Lung microvascular endothelial cell (primary cell): ENCODE data around the gene ZNF396. TPM values are rescaled to one million over a fixed set of nuclear protein-coding genes. Genes with fewer than 3 reads are reported as not detected.

Source experiments
- DNase-seq, 2 donors: peaks; one replicate each; pipeline versions ENCODE4 v3.0.0 to v3.0.0-alpha.2; 2010; ENCODE audit warnings: low read depth in 2 of 2
- total RNA-seq: library from RNA; depleted of rRNA; stranded (reverse); fragments of >200 nt; gene quantifications from 2 replicates; pipeline ENCODE4 v1.2.1, GENCODE V29; 2014

The ZNF396 gene
- total RNA-seq, 1 donor from 2014 or later: 0.60 TPM

DNA sequence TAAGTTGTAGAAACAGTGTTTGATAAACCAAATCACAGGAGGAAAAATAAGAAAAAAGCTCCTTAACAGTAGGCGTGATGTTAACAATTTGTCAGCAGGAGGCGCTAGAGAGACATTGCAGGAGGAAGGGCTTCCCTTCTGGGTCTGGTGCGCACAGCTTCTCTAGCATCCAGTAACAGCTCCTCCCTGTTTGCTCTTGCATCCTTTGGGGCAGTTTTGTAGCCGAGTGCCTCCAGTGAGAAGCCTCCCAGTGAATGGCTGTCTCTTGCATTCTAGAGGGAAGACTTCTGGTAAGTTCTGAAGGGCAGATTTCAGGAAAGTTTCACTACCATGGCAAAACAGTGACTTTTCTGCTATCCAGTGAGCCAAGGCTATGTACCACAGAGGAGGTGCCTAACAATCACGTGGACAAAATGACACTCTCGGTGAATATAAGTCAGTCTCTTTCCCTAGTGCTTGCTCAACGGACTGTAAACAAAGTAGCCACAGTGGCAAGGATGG lies 9.5 kb upstream of the ZNF396 start:
- peak; percentile 89 to 91 for DNase-seq

DNA sequence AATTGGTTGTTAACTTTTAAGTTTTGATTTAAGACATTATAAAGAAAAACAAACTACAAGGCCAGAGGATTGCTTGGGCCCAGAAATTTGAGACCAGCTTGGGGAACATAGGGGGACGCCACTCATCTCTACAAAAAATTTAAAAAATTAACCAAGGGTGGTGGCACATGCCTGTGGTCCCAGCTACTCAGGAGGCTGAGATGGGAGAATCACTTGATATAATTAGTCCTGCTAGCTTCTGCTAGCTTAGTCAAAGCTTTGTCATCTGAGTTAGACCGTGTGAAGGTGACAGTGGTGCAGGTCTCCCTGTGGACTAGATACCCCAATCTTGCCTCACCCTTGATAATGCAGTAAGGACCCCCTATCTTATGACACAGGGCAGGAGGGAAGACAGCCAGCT lies 6.0 kb upstream of the ZNF396 start:
- DNase-seq: no peak

DNA sequence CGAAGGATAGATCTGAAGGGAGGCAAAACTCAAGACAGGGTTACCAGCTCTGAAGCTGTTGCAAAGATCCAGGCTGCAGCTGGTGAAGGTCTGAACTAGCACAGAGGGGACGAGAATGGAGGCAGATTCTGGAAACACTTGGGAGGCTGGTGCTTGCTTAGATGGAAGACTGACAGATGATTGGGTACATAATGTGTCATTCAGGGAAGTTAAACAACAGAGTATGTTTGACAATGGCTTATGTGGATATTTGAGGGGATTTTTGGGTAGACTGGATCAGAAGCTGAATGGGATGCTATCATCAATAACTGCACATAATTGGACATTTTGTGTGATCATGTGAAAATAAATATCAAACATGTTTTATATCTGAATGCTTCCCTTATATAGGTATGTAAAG lies 2.3 kb upstream of the ZNF396 start:
- no peak for DNase-seq

- no peak for DNase-seq
These were observed 1.4 kb upstream of the ZNF396 start for GRCh38 chr18:35378574-35378896.

DNA sequence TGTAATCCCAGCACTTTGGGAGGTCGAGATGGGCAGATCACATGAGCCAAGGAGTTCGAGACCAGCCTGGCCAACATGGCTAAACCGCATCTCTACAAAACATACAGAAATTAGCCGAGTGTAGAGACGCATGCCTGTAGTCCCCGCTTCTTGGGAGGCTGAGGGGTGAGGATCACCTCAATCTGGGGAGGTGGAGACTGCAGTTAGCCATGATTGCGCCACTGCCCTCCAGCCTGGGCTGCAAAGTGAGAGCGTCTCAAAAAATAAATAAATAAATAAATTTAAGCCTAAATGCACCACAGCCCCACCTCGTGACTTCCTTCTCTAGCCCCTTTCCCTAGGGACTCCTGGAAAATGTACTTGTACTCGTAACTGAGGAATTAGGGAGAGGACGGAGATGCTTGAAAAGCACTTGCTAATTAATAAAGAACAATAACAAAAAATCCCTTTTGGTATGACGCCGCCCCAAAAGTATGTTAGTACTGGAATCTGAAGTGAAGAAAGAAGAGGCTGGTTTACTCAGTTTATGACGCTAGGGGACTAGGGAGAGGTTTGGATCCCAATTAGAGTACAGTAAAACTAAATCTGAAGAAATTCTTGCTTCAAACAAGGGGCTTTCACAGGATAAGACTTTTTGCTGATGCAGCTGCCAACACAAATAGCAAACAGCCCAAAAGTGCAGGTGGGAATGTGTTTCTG lies 887 bp upstream of the ZNF396 start:
- DNase-seq: no peak

DNA sequence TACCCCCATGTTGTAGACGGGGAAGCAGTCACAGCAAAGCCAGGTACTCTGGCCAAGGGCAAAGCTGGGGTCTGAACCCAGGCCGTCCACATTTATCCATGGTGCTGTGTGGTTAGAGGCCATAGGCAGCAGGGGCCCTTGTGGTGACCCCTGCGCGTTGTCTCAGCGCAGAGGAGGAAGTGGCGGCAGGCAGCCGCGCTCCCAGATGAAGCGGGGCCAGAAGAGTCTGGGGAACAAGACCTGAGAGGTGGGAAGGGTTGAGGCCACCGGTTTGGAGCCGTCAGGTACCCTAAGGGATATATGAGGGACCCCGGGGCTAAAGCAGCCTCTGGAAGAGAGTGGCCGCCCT lies 770 bp downstream of the ZNF396 start:
- DNase-seq: peak in 1 of 2 donors; percentile 3

GRCh38 chr18:35374708-35375107 lies 2.4 kb downstream of the ZNF396 start:
- no peak for DNase-seq

DNA sequence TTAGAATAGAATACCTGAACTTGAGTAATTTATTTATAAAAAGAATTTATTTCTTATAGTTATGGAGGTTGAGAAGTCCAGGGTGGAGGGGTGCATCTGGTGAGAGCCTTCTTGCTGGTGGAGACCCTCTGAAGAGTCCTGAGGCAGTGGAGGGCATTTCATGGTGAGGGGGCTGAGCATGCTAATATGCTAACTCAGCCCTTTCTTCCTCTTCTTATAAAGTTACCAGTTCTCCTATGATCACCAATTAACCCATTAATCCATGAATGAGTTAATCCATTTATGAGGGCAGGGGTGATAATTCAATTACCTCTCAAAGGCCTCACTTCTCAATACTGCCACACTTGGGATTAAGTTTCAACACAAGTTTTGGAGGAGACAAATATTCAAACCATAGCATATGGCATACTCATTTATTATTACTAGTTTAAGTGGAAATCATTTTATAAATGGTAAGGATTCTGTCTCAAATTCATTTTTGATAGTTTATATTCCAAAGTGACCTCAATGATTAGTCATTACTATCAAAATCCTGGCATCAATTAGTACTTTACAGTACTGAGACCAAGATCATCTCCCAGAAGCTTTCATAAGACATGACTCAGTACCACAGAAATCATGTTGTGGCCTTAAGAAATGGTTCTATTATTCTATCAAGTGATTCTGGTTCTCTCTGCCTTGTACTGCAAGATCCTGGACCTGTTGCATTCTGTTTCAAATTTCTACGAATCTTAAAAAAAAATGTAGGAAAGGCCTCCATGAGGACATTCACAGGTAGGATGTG lies 5.5 kb downstream of the ZNF396 start:
- no peak for DNase-seq

- no peak for DNase-seq
These were observed 8.0 kb downstream of the ZNF396 start for GRCh38 chr18:35369126-35369525.

DNA sequence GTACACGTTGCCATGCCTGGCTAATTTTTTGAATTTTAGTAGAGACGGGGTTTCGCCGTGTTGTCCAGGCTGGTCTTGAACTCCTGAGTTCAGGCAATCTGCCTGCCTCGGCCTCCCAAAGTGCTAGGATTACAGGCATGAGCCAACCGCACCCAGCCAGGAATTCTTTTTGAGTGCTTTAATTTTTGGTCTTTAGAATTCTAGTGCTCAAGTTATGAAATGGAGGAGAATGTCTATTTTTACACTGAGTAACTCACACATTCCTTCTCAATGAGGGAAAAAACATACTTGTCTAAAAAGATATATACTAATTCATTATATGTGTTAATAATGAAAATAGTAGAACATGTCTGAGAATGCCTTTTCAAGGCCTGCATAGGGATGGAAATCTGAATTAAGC lies 8.5 kb downstream of the ZNF396 start:
- DNase-seq: no peak

- no peak for DNase-seq
These were observed 14.6 kb downstream of the ZNF396 start for GRCh38 chr18:35362531-35362930.

DNA sequence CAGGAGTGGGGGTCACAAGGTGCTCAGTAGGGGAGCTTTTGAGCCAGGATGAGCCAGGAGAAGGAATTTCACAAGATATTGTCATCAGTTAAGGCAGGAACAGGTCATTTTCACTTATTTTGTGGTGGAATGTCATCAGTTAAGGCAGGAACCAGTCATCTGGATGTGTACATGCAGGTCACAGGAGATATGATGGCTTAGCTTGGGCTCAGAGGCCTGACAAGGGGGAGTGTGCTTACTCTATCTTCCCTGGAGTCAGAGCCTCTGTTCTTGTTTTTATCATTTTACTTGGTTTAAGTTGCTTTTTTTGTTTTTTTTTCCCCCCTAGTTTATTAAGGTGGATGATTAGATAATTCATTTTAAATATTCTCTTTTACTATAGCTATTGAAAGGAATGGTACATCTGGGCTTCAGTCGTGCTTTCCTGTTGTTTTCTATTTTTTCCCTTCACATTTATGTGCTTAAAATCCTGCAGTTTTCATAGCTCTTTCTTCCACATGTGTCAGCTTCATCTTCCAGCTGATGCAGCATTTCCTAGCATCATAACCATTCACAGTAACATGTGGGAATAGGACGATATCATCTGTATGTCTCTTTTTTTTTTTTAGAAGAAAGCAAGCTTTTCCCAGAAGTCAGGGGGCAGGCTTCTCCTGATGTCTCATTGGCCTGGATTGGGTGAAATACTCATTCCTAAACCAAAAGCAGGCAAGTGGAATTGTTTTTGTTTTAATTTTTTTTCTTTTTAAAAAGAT lies 15.4 kb downstream of the ZNF396 start:
- no peak for DNase-seq

- DNase-seq: peak; percentile 86 to 91
These were observed 22.0 kb downstream of the ZNF396 start for GRCh38 chr18:35355140-35355618.

- DNase-seq: no peak
These were observed 24.4 kb downstream of the ZNF396 start for GRCh38 chr18:35352778-35353177.

DNA sequence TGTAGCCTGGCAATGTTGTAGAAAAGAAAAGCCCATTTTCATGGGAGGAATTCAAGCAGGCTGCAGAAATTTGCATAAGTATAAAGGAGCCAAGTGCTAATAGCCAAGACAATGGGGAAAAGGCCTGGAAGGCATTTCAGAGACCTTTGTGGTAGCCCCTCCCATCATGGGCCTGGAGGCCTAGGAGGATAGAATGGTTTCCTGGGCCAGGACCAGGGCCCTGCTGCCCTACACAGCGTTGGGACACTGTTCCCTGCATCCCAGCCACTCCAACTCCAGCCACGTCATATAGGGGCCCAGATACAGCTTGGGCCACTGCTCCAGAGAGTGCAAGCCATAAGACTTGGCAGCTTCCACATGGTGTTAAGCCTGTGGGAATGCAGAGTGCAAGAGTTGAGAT lies 24.9 kb downstream of the ZNF396 start:
- DNase-seq: no peak

DNA sequence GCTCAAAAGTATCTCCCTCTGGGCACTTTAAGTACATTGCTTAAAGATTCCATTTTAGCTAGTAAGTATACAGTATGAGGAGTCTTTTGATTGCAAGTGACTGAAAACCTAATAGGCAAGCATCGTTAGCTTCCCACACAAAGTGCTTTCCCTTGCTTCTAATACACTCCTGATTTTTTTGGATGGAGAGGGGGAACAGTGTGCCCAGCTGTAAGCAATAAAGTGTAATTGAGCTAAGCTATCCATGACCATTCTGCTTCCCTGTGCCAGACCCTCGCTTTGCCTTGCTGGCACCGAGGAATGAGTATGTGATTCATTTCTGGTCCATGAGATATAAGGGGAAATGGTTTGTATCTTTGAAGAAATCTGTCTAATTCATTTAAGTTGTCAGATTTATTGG lies 29.1 kb downstream of the ZNF396 start:
- no peak for DNase-seq

GRCh38 chr18:35345950-35346349 lies 31.2 kb downstream of the ZNF396 start:
- DNase-seq: no peak

GRCh38 chr18:35345460-35345921 lies 31.6 kb downstream of the ZNF396 start:
- no peak for DNase-seq

DNA sequence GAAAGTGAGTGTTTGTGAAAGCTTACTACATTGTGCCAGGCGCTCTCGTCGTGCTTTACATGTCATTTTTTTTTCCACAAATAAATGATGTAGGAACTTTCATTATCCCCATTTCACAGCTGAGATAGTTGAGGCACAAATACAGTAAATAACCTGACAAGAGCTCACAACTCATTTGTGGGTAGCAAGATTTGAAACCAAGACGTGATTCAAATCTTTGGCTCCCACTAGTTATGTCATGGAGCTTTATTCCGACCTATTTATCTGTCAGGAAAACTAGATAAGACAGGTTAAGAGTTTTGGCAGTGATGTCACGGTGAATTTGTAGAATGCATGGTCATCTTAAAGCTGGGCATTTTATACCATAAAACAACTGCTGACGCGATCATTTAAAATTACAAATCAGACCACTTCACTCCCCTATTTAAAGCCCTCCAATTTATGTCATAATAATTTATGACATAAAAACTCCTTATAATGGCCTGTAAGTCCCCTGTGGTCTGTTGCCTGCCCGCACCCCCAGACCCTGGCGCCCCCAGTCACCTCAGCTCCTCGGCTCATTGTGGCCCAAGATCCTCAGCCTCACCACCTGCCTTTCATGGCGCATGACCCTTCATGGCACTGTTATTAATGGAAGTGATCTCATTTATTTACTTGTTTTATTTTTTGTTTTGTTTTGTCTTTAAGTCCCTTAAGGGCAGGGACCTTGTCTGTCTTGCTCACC lies 32.2 kb downstream of the ZNF396 start:
- no peak for DNase-seq

DNA sequence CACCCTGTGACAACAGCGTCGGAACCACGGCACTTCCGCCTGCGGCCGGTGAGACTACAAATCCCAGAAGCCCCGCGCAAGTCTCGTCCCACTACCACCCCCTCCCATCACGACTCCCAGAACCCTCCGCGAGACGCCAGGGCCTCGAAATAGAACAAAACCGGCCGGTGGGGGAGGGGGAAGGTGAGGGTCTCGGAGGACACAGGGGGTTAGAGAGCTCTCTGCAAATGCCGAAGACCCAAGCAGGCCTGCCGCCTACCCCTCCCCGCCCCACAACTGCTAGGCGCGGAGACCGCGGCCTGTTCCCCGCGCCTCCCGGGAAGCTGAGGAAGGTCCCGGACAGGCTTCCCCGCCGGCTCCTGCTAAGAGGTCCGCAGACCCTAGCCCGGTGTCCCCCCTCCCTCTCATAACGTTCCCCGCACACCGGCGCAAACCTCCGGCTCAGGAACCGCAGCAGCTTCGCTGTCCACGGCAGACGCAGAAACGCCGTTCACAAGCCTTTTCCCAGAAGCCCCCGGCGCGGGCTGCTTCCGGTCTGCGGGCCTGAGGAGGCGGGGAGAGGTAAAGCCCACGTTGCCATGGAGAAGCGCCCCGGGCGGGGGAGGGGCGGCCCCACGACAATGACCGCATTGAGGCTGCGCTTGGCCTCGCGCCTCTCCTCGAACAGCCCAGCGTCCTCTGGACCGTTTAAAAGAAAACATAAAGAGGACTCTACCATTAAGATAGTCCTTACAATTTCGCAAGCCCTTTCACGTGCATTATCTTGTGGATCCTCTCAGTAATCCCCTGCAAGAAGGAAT lies 33.0 kb downstream of the ZNF396 start, which contains the start of gene ZNF24:
TSS of gene ZNF24 (minus strand) at position 485 of the 800 bp plus-strand sequence. CDS start 3,770 bp downstream, outside the sequence.
- peak; percentile 93 to 95 for DNase-seq
